GM12874 (cell line): ENCODE measurements around the gene HOMER1.

Source experiments
- TF ChIP-seq, protein P1 (sequence below): IDR thresholded peaks from 2 replicates; pipeline ENCODE4 v1.5.1; 2011; ENCODE audit warnings: low read depth, mild to moderate bottlenecking, control low read depth, low read length, moderate library complexity; ENCODE audit not compliant: insufficient read depth

The HOMER1 gene

DNA sequence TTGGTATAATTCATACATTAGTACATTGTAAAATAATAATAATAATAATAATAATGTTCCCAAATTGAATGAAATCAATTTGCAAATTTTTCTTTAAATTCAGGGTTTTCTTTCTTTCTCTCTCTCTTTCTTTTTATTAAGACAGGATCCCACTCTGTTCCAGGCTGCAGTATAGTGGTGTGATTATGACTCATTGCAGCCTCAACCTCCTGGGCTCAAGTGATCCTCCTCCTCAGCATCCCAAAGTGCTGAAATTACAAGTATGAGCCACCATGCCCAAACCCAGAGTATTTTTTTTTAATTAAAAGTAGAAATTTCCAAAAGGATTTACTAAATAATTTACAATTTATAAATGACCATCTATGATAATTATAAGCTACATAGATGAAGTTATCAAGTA, 117.7 kb downstream of the HOMER1 start:
- TF ChIP-seq, protein P1, sequence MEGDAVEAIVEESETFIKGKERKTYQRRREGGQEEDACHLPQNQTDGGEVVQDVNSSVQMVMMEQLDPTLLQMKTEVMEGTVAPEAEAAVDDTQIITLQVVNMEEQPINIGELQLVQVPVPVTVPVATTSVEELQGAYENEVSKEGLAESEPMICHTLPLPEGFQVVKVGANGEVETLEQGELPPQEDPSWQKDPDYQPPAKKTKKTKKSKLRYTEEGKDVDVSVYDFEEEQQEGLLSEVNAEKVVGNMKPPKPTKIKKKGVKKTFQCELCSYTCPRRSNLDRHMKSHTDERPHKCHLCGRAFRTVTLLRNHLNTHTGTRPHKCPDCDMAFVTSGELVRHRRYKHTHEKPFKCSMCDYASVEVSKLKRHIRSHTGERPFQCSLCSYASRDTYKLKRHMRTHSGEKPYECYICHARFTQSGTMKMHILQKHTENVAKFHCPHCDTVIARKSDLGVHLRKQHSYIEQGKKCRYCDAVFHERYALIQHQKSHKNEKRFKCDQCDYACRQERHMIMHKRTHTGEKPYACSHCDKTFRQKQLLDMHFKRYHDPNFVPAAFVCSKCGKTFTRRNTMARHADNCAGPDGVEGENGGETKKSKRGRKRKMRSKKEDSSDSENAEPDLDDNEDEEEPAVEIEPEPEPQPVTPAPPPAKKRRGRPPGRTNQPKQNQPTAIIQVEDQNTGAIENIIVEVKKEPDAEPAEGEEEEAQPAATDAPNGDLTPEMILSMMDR: no peak

DNA sequence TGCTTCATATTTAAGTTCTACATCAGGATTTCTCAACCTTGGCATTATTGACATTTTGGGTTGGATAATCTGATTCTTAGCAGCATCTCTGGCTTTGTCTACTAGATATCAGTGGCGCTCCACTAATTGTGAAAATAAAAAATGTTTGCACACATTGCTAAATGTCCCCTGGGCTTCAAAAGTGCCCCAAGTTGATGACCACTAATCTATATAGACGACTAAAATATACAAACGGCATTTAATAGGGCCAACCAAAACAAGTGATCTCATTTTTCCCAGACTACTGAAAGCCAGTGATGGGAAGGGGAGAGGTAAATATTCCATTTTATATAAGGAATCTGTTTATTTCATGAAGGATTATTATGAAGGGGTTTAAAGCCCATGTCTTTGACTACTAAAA, 118.6 kb downstream of the HOMER1 start:
- TF ChIP-seq, protein P1: no peak

DNA sequence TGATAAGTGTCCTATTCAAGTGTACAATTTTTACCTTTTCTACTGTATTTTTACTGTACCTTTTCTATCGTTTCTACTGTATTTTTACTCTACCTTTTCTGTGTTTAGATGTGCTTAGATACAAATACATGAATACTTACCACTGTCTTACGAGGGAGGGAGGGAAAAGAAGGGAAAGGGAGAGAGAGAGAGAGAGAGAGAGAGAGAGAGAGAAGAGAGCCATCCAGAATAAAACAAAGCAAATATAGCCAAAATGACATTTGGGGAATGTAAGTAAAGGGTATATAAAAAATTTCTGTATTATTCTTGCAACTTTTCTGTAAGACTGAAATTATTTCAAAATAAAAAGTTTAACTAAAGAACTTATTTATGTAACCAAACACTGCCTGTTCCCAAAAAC, 121.2 kb downstream of the HOMER1 start:
- TF ChIP-seq, protein P1: no peak

DNA sequence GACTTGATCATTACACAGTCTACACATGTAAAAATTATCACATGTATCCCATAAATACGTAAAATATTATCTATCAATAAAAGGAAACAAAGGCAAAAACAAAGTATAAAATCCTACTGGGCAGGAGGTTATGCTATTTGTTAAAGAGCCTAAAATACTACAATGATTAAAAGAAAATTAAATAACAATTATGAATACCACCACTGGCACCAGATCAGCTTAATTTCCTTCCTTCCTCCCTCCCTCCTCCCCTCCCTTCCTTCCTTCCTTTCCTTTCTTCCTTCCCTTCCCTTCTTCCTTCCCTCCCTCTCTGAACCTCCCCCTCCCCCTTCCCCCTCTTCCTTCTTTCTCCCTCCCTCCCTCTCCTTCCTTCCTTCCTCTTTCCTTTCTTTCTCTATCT, 127.3 kb downstream of the HOMER1 start:
- TF ChIP-seq, protein P1: no peak

DNA sequence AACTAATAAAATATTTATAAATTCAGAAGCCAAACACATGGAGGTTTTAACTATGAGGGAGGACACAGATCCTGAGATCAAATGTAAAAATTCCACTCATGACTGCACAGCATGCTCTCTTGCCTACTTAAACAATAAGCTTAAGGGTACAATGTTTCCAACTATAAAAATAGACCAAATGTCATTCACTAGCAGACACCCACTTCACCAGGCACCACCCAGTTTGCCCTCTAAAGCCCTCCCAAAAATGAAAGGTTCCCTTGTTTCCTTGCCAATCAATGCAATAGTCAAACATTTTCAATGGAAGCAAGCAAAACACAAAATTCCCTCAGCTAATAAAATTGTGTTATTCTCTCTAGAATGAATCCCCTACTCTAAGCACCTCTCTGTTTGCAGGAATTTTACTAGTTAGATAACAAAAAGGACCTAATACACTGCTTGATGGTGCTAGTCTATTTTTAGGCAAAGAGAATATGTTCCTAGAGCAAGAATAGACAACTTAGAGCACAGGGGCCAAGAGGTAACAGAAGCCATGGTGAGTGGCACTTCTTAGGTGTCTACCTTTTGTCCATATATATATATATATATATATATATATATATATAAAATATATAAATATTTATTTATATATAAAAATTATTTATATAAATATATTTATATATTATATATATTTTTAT, 135.3 kb downstream of the HOMER1 start:
- TF ChIP-seq, protein P1: no peak

DNA sequence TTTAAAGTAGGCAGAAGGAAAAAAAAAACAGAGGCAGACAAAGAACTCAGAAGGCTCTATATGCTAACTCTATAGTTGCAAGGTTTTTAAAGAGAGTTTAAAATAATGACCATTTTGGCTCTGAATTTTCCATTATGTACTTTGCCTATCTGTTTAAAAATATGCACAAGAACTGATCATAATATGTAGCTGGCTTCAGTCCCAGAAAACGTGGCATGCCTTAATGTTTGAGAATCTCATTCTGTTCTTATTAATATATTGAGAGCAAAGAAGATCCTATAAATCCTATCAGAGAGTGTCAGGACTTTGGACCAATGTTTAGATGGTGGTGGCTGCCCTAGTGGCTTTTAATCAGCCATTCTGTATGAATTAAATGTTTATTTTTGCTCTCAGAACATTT, 156.5 kb downstream of the HOMER1 start:
- TF ChIP-seq, protein P1: no peak

DNA sequence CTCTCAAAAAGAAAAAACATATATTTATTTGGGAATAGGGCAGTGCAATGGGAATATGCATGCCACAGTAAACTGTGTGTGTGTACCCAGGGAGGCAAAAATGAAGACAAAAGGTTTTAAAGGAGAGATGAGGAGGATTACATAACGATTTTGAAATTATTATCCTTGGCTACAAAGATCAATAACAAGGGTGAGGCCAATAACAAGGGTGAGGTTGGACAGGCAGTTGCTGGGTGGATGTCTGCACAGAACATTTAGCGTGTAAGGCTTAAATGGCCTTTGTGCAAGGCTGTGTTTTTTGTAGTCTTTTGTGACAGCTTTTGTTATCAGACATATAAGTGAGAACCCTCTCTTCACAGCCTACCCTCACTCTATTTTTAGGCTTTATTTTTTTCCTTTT, 164.1 kb downstream of the HOMER1 start:
- TF ChIP-seq, protein P1: no peak
